SK-N-SH treated with all-trans-retinoic acid at 6 μM for 48 hours (cell line): Measurements from ENCODE around the gene SPINK5.

Source experiments
- ATAC-seq: fragments of 200-7000 bp; cut with Tn5 transposase; 3 replicates; pipeline ENCODE4 v1.9.1; 2020; ENCODE audit warnings: mild to moderate bottlenecking, moderate library complexity
- ARNTL ChIP-seq: fragments of 450-650 bp; formaldehyde crosslinking; IDR thresholded peaks from 2 replicates; pipeline ENCODE4 v1.5.0; 2020; ENCODE audit warnings: low read depth, mild to moderate bottlenecking, moderate library complexity, borderline replicate concordance
- CREB5 ChIP-seq: fragments of 250-450 bp; sonication (Bioruptor Pico); IDR thresholded peaks from 2 replicates; pipeline ENCODE4 v1.5.1; 2020; ENCODE audit warnings: low read depth, mild to moderate bottlenecking, moderate library complexity
- CSDC2 ChIP-seq: fragments of 250-450 bp; sonication (Bioruptor Pico); IDR thresholded peaks from 2 replicates; pipeline ENCODE4 v1.5.0; 2020; ENCODE audit warnings: mild to moderate bottlenecking, moderate library complexity
- CSRNP3 ChIP-seq: fragments of 250-450 bp; sonication (Bioruptor Pico); IDR thresholded peaks from 2 replicates; pipeline ENCODE4 v1.5.1; 2021; ENCODE audit warnings: mild to moderate bottlenecking, moderate library complexity
- ESRRG ChIP-seq: fragments of 250-450 bp; sonication (Bioruptor Pico); IDR thresholded peaks from 2 replicates; pipeline ENCODE4 v1.6.1; 2021; ENCODE audit warnings: mild to moderate bottlenecking
- GLIS3 ChIP-seq: fragments of 250-450 bp; sonication (Bioruptor Pico); IDR thresholded peaks from 2 replicates; pipeline ENCODE4 v1.5.0; 2020; ENCODE audit warnings: mild to moderate bottlenecking, moderate library complexity
- ISL1 ChIP-seq: fragments of 250-450 bp; sonication (Bioruptor Pico); IDR thresholded peaks from 2 replicates; pipeline ENCODE4 v2.1.2; 2022; ENCODE audit warnings: mild to moderate bottlenecking, moderate library complexity
- OSR1 ChIP-seq: fragments of 250-450 bp; sonication (Bioruptor Pico); IDR thresholded peaks from 2 replicates; pipeline ENCODE4 v1.8.0; 2022; ENCODE audit warnings: moderate library complexity, mild to moderate bottlenecking, inconsistent platforms
- PATZ1 ChIP-seq: fragments of 250-450 bp; sonication (Bioruptor Pico); IDR thresholded peaks from 2 replicates; pipeline ENCODE4 v1.8.0; 2020; ENCODE audit warnings: mild to moderate bottlenecking, moderate library complexity, borderline replicate concordance
- PPARA ChIP-seq: fragments of 250-450 bp; sonication (Bioruptor Pico); IDR thresholded peaks from 2 replicates; pipeline ENCODE4 v1.5.0; 2020; ENCODE audit warnings: mild to moderate bottlenecking, borderline replicate concordance
- RARB ChIP-seq: fragments of 250-450 bp; sonication (Bioruptor Pico); IDR thresholded peaks from 2 replicates; pipeline ENCODE4 v1.8.0; 2021; ENCODE audit warnings: mild to moderate bottlenecking, moderate library complexity
- SNAI2 ChIP-seq: fragments of 250-450 bp; sonication (Bioruptor Pico); IDR thresholded peaks from 2 replicates; pipeline ENCODE4 v1.5.0; 2020; ENCODE audit warnings: mild to moderate bottlenecking, moderate library complexity
- TCF4 ChIP-seq: fragments of 250-450 bp; sonication (Bioruptor Pico); IDR thresholded peaks from 2 replicates; pipeline ENCODE4 v1.8.0; 2021; ENCODE audit warnings: mild to moderate bottlenecking, moderate library complexity, borderline replicate concordance
- TOX ChIP-seq: fragments of 250-450 bp; sonication (Bioruptor Pico); IDR thresholded peaks from 2 replicates; pipeline ENCODE4 v1.8.0; 2021; ENCODE audit warnings: mild to moderate bottlenecking, moderate library complexity, borderline replicate concordance
- TSHZ2 ChIP-seq: fragments of 250-450 bp; sonication (Bioruptor Pico); IDR thresholded peaks from 2 replicates; pipeline ENCODE4 v1.5.0; 2020; ENCODE audit warnings: mild to moderate bottlenecking, moderate library complexity
- ZC3H10 ChIP-seq: fragments of 250-450 bp; sonication (Bioruptor Pico); IDR thresholded peaks from 2 replicates; pipeline ENCODE4 v1.5.1; 2021; ENCODE audit warnings: mild to moderate bottlenecking, moderate library complexity
- ZFP3 ChIP-seq: fragments of 250-450 bp; sonication (Bioruptor Pico); IDR thresholded peaks from 2 replicates; pipeline ENCODE4 v1.5.0; 2020; ENCODE audit warnings: mild to moderate bottlenecking, moderate library complexity
- ZFP30 ChIP-seq: fragments of 450-650 bp; formaldehyde crosslinking; IDR thresholded peaks from 2 replicates; pipeline ENCODE4 v1.5.0; 2022; ENCODE audit warnings: mild to moderate bottlenecking, moderate library complexity
- ZNF70 ChIP-seq: fragments of 450-650 bp; formaldehyde crosslinking; IDR thresholded peaks from 2 replicates; pipeline ENCODE4 v1.5.0; 2020; ENCODE audit warnings: mild to moderate bottlenecking, moderate library complexity
- ZNF8 ChIP-seq: fragments of 450-650 bp; formaldehyde crosslinking; IDR thresholded peaks from 2 replicates; pipeline ENCODE4 v1.5.0; 2020; ENCODE audit warnings: mild to moderate bottlenecking, moderate library complexity

SPINK5 gene

GRCh38 chr5:148145916-148146315, 82.1 kb downstream of the SPINK5 start:
- TF ChIP-seq ESRRG (CRISPR knock-in tag) (no peak), ZNF8 (CRISPR knock-in tag) (no peak), CSRNP3 (CRISPR knock-in tag) (no peak), ZNF70 (CRISPR knock-in tag) (no peak), TSHZ2 (no peak), PPARA (CRISPR knock-in tag) (no peak), CREB5 (no peak), PATZ1 (CRISPR knock-in tag) (no peak), RARB (CRISPR knock-in tag) (no peak), CSDC2 (CRISPR knock-in tag) (no peak), ISL1 (CRISPR knock-in tag) (no peak), GLIS3 (no peak), ZFP3 (CRISPR knock-in tag) (no peak), ZFP30 (no peak), TOX (CRISPR knock-in tag) (no peak), ZC3H10 (CRISPR knock-in tag) (no peak), OSR1 (no peak), TCF4 (CRISPR knock-in tag) (no peak)
- ATAC-seq = no peak

- TF ChIP-seq ZNF8 (CRISPR knock-in tag) = no peak
- no peak for TF ChIP-seq ZC3H10 (CRISPR knock-in tag)
- TF ChIP-seq ISL1 (CRISPR knock-in tag) = no peak
- no peak for TF ChIP-seq CSRNP3 (CRISPR knock-in tag)
Observed at GRCh38 chr5:148146487-148146886, 82.7 kb downstream of the SPINK5 start.

GRCh38 chr5:148147415-148147814, 83.6 kb downstream of the SPINK5 start:
- no peak for ATAC-seq
- no peak for TF ChIP-seq CSRNP3 (CRISPR knock-in tag)
- no peak for TF ChIP-seq OSR1
- TF ChIP-seq ARNTL (CRISPR knock-in tag) = no peak
- TF ChIP-seq CREB5 = no peak
- TF ChIP-seq TOX (CRISPR knock-in tag) = no peak
- no peak for TF ChIP-seq SNAI2 (CRISPR knock-in tag)
- no peak for TF ChIP-seq TCF4 (CRISPR knock-in tag)
- no peak for TF ChIP-seq TSHZ2
- no peak for TF ChIP-seq CSDC2 (CRISPR knock-in tag)
- no peak for TF ChIP-seq ISL1 (CRISPR knock-in tag)
- TF ChIP-seq ZFP30 = no peak
- TF ChIP-seq PPARA (CRISPR knock-in tag) = no peak
- no peak for TF ChIP-seq ZC3H10 (CRISPR knock-in tag)

More at GRCh38 chr5:148146487-148146886, 82.7 kb downstream of the SPINK5 start:
- ATAC-seq = no peak
